GM19452 (cell line): Measurements from ENCODE around the gene TAF11L11.
"Not testable (repeated sequence)": the region's sequence is repeated elsewhere in the genome, so short reads cannot be mapped to it uniquely, and the experiment has no call there.

Experiments used
- ATAC-seq: cut with Tn5 transposase; IDR thresholded peaks from one replicate; pipeline ENCODE4 v1.9.1; 2021; ENCODE audit not compliant: unreplicated experiment

Gene TAF11L11

DNA sequence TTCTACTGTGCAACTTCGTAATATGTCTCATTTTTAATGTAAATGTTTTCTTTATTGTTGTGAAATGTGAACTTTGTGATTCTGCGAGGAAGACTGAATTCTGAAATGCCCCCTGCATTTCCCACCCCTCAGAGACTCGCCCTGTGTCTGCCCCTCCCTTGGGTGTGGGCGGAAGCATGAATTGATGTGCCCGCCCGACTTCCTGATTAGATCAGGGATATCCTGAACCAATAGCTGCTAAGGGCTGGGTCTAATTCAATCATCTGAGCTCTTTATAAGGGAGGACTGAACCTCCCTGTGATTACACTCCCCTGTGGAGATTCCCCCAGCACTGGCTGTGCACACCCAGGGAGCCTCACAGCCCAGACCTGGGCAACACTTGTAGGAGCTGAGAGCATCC is at the start of gene TAF11L11:
Gene TAF11L11, plus strand, starts transcription at position 304 of the 400 bp plus-strand sequence.
- not testable (repeated sequence) for ATAC-seq

DNA sequence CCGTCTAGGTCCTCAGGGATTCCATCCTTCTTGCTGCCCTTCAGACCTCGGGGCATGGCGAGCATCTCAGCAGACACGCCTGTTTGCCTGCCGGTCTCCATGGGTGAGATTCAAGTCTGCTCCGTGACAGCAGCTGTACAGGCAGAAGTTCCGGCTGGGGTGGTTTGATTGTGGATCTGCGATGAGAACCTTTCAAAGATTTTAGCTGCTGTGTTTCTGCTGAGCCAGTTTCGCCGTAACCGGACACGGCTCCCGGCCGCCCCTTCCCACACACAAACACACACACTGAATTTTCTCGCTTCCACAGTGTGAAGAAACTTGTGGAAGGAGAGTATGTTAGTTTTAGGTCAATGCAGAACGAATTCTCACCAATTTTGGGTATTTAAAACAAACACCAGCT is 18.3 kb upstream of the TAF11L11 start, which contains the start of gene TAF11L7:
Gene TAF11L7, minus strand, starts transcription at position 101 of the 400 bp plus-strand sequence.
- ATAC-seq, result not testable (repeated sequence)

- not testable (repeated sequence) for ATAC-seq
Measured at GRCh38 chr5:17590860-17591259, 13.1 kb upstream of the TAF11L11 start, which contains the start of gene TAF11L8. Gene TAF11L8, minus strand, starts transcription at chr5:17590960.

DNA sequence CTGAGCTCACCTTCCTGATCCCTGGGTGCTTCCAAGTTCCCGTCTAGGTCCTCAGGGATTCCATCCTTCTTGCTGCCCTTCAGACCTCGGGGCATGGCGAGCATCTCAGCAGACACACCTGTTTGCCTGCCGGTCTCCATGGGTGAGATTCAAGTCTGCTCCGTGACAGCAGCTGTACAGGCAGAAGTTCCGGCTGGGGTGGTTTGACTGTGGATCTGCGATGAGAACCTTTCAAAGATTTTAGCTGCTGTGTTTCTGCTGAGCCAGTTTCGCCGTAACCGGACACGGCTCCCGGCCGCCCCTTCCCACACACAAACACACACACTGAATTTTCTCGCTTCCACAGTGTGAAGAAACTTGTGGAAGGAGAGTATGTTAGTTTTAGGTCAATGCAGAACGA is 9.7 kb upstream of the TAF11L11 start, which contains the start of gene TAF11L9:
Gene TAF11L9, minus strand, starts transcription at position 140 of the 400 bp plus-strand sequence.
- not testable (repeated sequence) for ATAC-seq

GRCh38 chr5:17597728-17598127 is 6.3 kb upstream of the TAF11L11 start, which contains the start of gene TAF11L10:
Gene TAF11L10, minus strand, starts transcription at chr5:17597828.
- ATAC-seq, result not testable (repeated sequence)

GRCh38 chr5:17604951-17605350 is 968 bp downstream of the TAF11L11 start:
- no peak for ATAC-seq

GRCh38 chr5:17607461-17607860 is 3.5 kb downstream of the TAF11L11 start:
- not testable (repeated sequence) for ATAC-seq

GRCh38 chr5:17610092-17610491 is 6.1 kb downstream of the TAF11L11 start, which contains the start of gene TAF11L12:
Gene TAF11L12, plus strand, starts transcription at chr5:17610392.
- ATAC-seq, result not testable (repeated sequence)

- no peak for ATAC-seq
Measured at GRCh38 chr5:17614872-17615605, 11.1 kb downstream of the TAF11L11 start.

GRCh38 chr5:17619354-17619753 is 15.4 kb downstream of the TAF11L11 start:
- ATAC-seq, result no peak

DNA sequence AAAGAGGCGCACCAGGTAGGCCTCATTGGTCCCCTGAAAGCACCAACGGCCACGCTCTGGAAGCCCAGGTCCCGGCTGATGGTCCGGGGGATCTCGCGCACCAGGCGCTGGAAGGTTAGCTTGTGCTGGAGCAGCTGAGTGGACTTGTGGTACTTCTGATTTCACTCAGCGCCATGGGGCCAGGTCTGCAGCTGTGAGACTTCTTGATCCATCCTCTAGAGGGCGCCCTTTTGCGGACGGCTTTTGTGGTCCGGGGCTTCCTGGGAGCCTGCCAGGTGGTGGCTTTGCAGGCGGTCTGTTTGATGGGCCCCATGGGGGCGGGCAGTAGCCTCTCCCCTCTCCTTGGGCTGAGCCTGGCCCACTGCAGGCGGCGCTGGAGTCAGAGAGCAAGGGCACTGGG is 16.6 kb downstream of the TAF11L11 start:
- no peak for ATAC-seq

- no peak for ATAC-seq
Measured at GRCh38 chr5:17625686-17626085, 21.7 kb downstream of the TAF11L11 start.

DNA sequence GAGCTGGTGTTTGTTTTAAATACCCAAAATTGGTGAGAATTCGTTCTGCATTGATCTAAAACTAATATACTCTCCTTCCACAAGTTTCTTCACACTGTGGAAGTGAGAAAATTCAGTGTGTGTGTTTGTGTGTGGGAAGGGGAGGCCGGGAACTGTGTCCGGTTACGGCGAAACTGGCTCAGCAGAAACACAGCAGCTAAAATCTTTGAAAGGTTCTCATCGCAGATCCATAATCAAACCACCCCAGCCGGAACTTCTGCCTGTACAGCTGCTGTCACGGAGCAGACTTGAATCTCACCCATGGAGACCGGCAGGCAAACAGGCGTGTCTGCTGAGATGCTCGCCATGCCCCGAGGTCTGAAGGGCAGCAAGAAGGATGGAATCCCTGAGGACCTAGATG is 27.8 kb downstream of the TAF11L11 start, which contains the start of gene TAF11L13:
Gene TAF11L13, plus strand, starts transcription at position 301 of the 400 bp plus-strand sequence.
- ATAC-seq, result not testable (repeated sequence)

GRCh38 chr5:17634160-17634559 is 30.2 kb downstream of the TAF11L11 start, which contains the start of gene TAF11L14:
Gene TAF11L14, plus strand, starts transcription at chr5:17634460.
- no peak for ATAC-seq

DNA sequence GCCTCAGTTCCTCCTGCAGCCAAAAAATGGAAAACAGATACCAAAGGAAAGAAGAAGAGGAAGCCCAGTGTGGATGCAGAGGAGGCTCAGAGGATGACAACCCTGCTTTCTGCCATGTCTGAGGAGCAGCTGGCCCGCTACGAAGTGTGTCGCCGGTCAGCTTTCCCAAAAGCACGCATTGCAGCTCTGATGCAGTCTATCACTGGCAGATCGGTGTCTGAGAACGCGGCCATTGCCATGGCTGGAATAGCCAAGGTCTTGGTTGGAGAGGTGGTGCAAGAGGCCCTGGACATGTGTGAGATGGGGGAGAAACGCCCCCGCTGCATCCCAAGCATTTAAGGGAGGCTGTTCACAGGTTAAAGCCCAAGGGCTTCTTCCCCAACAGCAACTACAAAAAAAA is 45.2 kb downstream of the TAF11L11 start:
- ATAC-seq, result not testable (repeated sequence)

DNA sequence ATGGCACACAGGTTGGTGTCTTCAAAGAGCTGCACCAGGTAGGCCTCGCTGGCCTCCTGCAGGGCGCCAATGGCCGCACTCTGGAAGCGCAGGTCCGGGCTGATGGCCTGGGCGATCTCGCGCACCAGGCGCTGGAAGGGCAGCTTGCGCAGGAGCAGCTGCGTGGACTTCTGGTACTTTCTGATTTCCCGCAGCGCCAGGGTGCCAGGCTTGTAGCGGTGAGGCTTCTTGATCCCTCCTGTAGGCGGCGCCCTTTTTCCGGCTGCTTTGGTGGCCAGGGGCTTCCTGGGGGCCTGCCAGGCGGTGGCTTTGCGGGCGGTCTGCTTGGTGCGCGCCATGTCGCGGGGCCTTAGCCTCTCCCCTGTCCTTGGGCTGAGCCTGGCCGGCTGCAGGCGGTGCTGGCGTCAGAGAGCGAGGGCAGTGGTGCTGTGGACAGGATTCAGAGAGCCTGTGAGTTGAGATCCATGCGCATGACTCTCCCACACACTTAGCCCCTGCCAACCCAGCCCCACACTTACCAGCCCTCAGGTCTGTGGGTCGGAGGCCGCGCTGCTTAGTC is 51.3 kb downstream of the TAF11L11 start:
- not testable (repeated sequence) for ATAC-seq
